Activated CD4-positive, alpha-beta T cell treated with anti-CD3 and anti-CD28 coated beads, Interleukin-2, amount 50 U/mL, for 1 hour (primary cell): Measurements from ENCODE around the gene SCML2.
"Not testable (repeated sequence)": the region's sequence is repeated elsewhere in the genome, so short reads cannot be mapped to it uniquely, and the experiment has no call there.

Experiments used
- DNase-seq: peaks from one replicate; pipeline ENCODE4 v3.0.0-alpha.2; 2020

The SCML2 gene

DNA sequence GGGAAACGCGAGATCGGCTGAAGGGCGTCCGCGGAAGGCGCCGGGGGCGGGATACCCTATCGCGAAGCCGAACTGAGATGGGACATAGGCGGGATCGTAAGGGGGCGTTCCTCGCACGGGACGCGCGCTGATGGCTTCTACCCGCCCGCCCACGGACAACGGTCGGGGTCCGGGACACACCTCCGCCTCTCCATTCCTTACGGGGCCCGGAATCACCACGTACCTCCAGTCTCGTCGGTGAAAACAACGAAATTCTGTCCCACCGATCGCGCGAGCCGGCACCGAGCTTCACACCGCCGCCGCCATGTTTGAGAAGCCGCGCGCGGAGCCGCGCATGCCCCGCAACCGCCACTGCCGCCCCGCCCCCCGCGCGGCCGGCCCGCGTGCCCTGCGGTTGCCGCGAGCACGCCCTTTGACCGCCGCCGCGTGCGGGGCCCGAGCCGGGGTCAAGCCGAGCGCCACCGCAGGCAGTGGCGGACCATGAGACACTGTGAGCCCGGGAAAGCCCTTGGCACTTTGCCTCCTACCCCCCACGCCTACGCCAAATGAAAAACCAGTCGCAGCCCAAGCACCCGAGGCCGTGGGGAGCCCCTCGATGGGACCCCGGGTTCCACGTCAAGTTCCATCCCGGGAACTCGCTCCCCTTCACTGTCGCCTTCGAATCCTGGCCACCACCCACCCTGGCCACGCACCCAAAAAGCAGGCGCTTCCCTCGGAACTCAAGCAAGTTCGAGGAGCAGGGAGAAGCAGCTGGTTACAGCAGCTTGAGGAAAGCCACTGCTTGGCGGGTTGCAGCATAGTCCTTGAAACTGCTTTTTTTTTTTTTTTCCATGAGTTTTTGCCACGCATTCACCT is at the start of gene SCML2:
TSS of gene SCML2 (minus strand) at position 320 of the 855 bp plus-strand sequence. CDS start 20,617 bp downstream, outside the sequence.
- DNase-seq = peak; percentile 12

- DNase-seq = no peak
These were observed 47.3 kb upstream of the SCML2 start for GRCh38 chrX:18401848-18402213.

GRCh38 chrX:18394477-18394876 is 40.0 kb upstream of the SCML2 start:
- no peak for DNase-seq

GRCh38 chrX:18390941-18391538 is 36.6 kb upstream of the SCML2 start:
- DNase-seq = peak; percentile 68

DNA sequence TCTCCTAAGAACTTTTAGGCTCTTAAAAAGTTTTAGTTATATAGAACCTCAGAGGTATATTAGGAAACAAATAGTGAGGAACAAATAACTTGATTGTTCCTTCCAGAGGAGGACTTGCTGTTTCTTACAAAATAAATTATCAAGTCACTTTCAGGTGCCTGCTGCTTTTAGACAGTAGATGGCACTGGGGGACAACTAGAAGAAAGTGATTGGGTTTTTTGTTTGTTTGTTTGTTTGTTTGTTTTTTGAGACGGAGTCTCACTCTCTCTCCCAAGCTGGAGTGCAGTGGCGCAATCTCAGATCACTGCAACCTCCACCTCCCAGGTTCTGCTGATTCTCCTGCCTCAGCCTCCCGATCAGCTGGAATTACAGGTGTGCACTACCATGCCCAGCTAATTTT is 35.5 kb upstream of the SCML2 start:
- DNase-seq = no peak

DNA sequence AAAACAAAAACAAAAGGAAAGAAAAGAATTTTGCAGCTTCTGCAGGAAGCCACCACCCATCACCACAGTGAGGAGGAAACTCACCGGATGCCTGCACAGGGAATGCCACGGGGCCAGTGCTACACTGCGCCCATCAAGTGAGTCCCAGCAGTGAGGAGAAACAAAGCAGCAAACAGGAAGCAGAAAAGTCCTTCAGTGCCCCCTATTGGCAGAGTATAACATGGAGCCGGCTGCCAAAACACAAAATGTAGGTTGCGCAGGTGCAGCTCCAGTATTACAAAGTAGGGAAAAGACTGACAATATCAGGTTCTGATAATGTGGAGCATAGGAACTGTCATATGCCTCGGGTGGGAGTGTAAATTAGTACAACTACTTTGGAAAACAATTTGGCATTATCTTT is 23.3 kb upstream of the SCML2 start:
- peak; percentile 6 for DNase-seq

- not testable (repeated sequence) for DNase-seq
These were observed 20.8 kb upstream of the SCML2 start for GRCh38 chrX:18375131-18375805.

- DNase-seq = not testable (repeated sequence)
These were observed 14.6 kb upstream of the SCML2 start for GRCh38 chrX:18369096-18369495.

DNA sequence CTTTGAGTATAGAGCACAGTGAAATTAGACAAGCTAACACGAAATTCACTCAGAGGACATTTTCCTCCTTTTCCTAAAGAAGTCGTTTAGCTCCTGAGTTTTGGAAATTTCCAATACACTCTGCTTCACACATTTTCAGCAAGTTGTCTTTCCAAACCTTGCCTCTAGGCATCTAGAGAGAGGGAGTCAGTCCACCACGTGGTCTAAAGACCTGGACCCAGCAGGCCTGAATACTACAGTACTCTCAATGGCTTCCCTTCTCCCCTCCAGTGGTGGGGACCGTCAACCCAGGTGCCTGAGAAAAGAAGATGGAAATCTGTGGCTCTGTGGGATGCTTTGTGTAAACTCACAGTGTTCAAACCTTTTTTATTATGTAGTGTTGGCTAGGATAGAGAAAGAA is 13.9 kb upstream of the SCML2 start:
- DNase-seq = no peak

DNA sequence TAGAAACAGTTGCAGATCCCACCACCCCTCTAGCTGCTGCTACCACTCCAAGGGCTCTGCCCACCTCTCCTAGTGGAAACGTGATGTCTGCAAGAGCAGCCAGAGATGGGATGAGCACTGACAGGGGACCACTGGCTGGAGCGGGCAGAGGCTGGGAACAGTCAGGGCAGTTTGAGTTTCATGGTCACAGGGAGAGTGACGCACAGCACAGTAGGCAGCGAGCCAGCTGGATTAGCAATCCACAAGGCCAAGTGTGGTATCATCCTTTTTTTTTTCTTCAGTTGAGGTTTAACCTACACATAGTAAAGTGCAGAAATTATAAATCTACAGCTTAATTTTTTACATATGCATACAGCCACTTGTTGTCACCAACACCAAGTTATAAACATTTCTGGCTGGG is 6.4 kb upstream of the SCML2 start:
- DNase-seq = no peak

GRCh38 chrX:18353931-18354368 is 538 bp downstream of the SCML2 start:
- DNase-seq = peak; percentile 4

- no peak for DNase-seq
These were observed 2.7 kb downstream of the SCML2 start for GRCh38 chrX:18351784-18352183.

DNA sequence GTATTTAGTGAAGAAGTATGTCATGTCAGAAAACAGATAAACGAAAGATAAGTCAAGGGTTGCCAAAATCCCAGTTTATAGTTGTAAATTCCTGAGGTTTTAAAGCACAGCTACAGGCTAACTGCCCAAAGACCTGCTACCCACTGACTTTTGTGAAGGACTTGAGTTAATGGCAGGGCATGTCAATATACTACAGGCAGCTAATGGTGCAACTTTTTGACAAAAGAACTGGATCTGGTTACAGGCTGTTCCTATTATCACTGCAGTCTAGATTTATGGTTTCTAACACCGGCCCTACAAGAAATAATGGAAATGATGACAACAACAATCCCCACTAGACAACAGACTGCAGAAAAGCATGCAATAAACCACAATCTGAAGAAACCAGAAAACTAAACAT is 6.4 kb downstream of the SCML2 start:
- DNase-seq = no peak

GRCh38 chrX:18309401-18309800 is 45.1 kb downstream of the SCML2 start:
- no peak for DNase-seq

DNA sequence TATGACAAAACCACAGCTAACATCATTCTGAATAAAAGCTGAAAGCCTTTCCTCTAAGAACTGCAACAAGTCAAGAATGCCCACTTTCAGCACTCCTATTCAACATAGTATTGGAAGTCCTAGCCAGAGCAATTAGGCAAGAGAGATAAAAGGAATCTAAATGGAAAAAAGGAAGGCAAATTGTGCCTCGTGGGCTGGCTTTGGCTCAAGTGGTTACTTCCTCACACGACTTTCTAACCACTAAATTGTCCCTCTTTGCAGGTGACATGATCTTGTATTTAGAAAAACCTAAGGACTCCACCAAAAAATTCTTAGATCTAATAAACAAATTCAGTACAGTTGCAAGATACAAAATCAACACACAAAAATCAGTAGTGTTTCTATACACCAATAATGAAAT is 57.2 kb downstream of the SCML2 start:
- DNase-seq = no peak

GRCh38 chrX:18294893-18295292 is 59.6 kb downstream of the SCML2 start:
- no peak for DNase-seq

DNA sequence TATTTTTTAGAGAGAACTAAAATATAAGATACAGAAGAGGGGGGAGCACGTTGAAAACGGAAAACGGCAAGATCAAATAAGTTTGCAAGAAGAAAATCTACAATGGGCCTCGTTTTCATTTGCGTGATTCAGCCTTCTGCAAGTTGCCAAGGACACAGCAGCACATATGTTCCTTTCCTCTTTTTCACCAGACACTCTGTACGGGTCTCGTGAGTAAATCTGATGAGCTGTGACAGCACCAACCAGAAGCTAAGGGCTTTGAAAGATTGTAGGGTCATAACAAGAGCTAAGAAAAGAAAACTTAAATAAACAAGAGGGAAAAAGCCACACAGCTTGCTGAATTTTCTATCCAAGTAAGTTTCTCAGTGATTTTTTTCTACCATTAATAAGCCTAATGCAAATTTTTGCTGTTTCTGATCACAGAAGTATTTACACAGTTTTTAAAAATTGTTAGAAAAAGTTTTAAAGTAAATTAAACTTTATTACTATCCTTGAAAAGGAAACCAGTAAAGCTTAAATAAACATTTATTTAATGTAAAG is 63.4 kb downstream of the SCML2 start:
- DNase-seq = no peak

- no peak for DNase-seq
These were observed 64.3 kb downstream of the SCML2 start for GRCh38 chrX:18290200-18290599.

- no peak for DNase-seq
These were observed 65.8 kb downstream of the SCML2 start for GRCh38 chrX:18288716-18289115.

- no peak for DNase-seq
These were observed 68.1 kb downstream of the SCML2 start for GRCh38 chrX:18286322-18286831.

- no peak for DNase-seq
These were observed 76.0 kb downstream of the SCML2 start for GRCh38 chrX:18278449-18278848.

DNA sequence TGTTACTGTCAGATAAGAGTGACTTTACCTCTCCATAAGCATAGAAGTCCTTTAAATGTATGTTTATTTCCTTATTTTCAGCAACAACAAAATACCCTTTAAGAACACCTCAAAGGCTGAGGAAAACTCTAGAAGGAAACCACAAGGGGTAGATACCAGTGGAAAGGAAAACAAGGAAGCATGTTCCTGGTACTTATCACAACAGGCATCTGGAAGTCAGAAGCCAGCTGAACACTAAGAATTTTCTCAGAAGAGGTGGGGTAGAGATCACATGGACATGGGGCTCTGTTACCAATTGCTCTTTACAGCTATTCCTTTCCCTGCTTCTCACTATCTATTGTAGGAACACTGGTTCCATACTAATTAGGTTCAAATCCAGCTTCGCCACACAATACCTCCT is 82.3 kb downstream of the SCML2 start:
- DNase-seq = no peak

GRCh38 chrX:18271725-18272124 is 82.8 kb downstream of the SCML2 start:
- DNase-seq = no peak
